Uterus (tissue), 2 donors: ENCODE measurements around the gene COL4A2.

Source experiments
- POLR2A ChIP-seq, 2 donors: fragments of 450-650 bp; IDR thresholded peaks; one replicate each; pipeline ENCODE4 v1.6.1; 2016; ENCODE audit warnings: antibody characterized with exemption in 2 of 2, mild to moderate bottlenecking in 1 of 2, moderate library complexity in 1 of 2
- TF ChIP-seq, protein P1 (sequence below), 4 experiments: fragments of 200-600 bp in 2 of 4; fragments of 450-650 bp in 2 of 4; sonication (generic) in 2 of 4; IDR thresholded peaks; one replicate each; pipeline ENCODE4 v1.5.1; 2016 to 2019; ENCODE audit warnings: antibody characterized with exemption in 4 of 4, mild to moderate bottlenecking in 2 of 4, moderate library complexity in 1 of 4

DNA sequence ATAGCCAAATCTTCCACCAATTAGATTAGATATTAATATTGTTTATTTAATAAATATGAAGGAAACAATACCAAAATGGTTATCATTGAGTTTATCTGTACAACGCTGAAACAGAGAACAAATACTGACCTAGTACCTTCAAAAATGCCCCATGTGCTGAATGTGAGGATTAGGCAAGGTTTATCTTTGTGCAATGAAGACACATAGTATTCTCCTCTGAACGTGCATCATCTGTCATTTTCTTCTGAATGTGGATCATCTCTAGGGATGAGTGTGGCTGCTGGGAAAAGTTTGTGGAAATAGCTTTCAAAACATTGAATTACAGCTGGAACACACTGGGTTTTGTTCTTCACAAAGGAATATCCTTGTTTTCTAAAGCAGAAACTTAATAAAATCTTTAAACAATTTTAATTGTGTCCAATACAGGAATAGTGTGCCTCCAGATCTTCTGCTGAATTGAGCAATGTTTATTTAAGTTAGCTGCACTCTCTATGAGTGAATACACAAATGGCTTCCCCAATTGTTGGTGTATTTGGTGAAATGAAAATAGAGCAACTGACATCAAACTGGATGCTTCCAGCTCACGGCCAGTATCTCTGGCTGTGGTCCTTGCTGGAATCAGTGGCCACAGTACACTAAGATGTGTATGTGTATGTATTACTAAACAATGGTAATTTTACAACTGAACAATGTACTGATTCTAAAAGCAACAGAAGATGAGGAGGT is 6.8 kb upstream of the COL4A2 start:
- TF ChIP-seq, protein P1, sequence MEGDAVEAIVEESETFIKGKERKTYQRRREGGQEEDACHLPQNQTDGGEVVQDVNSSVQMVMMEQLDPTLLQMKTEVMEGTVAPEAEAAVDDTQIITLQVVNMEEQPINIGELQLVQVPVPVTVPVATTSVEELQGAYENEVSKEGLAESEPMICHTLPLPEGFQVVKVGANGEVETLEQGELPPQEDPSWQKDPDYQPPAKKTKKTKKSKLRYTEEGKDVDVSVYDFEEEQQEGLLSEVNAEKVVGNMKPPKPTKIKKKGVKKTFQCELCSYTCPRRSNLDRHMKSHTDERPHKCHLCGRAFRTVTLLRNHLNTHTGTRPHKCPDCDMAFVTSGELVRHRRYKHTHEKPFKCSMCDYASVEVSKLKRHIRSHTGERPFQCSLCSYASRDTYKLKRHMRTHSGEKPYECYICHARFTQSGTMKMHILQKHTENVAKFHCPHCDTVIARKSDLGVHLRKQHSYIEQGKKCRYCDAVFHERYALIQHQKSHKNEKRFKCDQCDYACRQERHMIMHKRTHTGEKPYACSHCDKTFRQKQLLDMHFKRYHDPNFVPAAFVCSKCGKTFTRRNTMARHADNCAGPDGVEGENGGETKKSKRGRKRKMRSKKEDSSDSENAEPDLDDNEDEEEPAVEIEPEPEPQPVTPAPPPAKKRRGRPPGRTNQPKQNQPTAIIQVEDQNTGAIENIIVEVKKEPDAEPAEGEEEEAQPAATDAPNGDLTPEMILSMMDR (IDR thresholded peaks at IDR 0.05), result no peak
- no peak for TF ChIP-seq POLR2A (IDR thresholded peaks at IDR 0.05)
